ENCODE data around the gene MYO5C. TPM values are rescaled to one million over a fixed set of nuclear protein-coding genes. Genes with fewer than 3 reads are reported as not detected.

MYO5C gene
- total and polyA plus RNA-seq, 10 of the 15 experiments (the other 5 are each of a cell fraction or from before 2014, with no cell fraction given) = 0.29 to 1.3 (median 0.75) TPM

GRCh38 chr15:52225230-52225629, 70.4 kb downstream of the MYO5C start:
- no peak overlapping the region for H3K27ac ChIP-seq (ENCODE audit: control insufficient read depth, insufficient read depth)
- H4K20me1 ChIP-seq (ENCODE audit: control insufficient read depth, insufficient read depth) = no peaks in the 10 kb centered on the region
- ATAC-seq (no peak), DNase-seq (ENCODE audit: low read depth, low spot score) (no peak), FAIRE-seq (no peak)
- no TSS peak for BruUV-seq (replicated peaks)
- H3K4me2 ChIP-seq (ENCODE audit: control insufficient read depth, insufficient read depth) = no peak overlapping the region
- H3K9me3 ChIP-seq (replicated peaks; ENCODE audit: control insufficient read depth, insufficient read depth, low read length) = no peaks in the 10 kb centered on the region
- no peak for TF ChIP-seq TBL1XR1 (IDR thresholded peaks at IDR 0.05; ENCODE audit: low read depth, low read length)
- no peak for TF ChIP-seq IKZF2 (IDR thresholded peaks at IDR 0.05)
- TF ChIP-seq SMAD1 (IDR thresholded peaks at IDR 0.05; ENCODE audit: low read depth, partially characterized antibody) = no peak
- no peak for TF ChIP-seq MEF2A (IDR thresholded peaks at IDR 0.05; ENCODE audit: insufficient read depth, low read depth, low read length)
- no peak for TF ChIP-seq ATF2 (IDR thresholded peaks at IDR 0.05; ENCODE audit: low read length)
- TF ChIP-seq SPI1 (IDR thresholded peaks at IDR 0.05; ENCODE audit: borderline replicate concordance, insufficient read depth, low read depth, low read length) = 0 out of 2 replicates have a peak, but pooled peaks have one; percentile 6
- intact Hi-C loops (cut with micrococcal nuclease; ENCODE audit: unreplicated experiment) = no loop called here
- no peak overlapping the region for H3K9ac ChIP-seq (ENCODE audit: control insufficient read depth, insufficient read depth, low read length)
- CTCF ChIA-PET = interaction anchor here (0.6 to 13.5 kb wide), 19 partner anchors 8 to 497 kb away, joined by 3 to 235 read pairs (median 5); partner anchors contain the start of gene GNB5
- no peaks in the 10 kb centered on the region for H3K27me3 ChIP-seq (replicated peaks in 1 of 2; ENCODE audit: control insufficient read depth in 2 of 2, insufficient read depth in 2 of 2, low read length in 1 of 2)
- no peak overlapping the region for H3K4me3 ChIP-seq
- H3K36me3 ChIP-seq (ENCODE audit: control insufficient read depth in 2 of 2, insufficient read depth in 2 of 2, low read length in 1 of 2) = no peaks in the 10 kb centered on the region
- H2AFZ ChIP-seq (ENCODE audit: control insufficient read depth, low read depth, low read length) = no peak overlapping the region
- RAD21 ChIA-PET (ENCODE audit: unreplicated experiment) = interaction anchor here (0.9 to 5.7 kb wide), 8 partner anchors 8 to 41 kb away, joined by 3 to 43 read pairs (median 9); no protein-coding TSS in a partner anchor
- in situ Hi-C loops (cut with MboI) = loop anchor here (5.0 kb wide), 1 partner anchor 248 kb away; no protein-coding TSS in a partner anchor
- POLR2A ChIA-PET = interaction anchor here (0.6 to 1.1 kb wide), 2 partner anchors 156 to 337 kb away, joined by 3 read pairs; no protein-coding TSS in a partner anchor
- peaks cover 41% of the 10 kb centered on the region for H3K4me1 ChIP-seq (ENCODE audit: control insufficient read depth, insufficient read depth, low read length)
- SMC1A ChIA-PET (ENCODE audit: uncharacterized antibody, unreplicated experiment) = interaction anchor here (0.7 to 8.2 kb wide), 16 partner anchors 7 to 461 kb away, joined by 3 to 93 read pairs (median 4); no protein-coding TSS in a partner anchor
- H3K79me2 ChIP-seq (ENCODE audit: control insufficient read depth, insufficient read depth, low read length) = no peaks in the 10 kb centered on the region
- 74% methylated on average over 8 of the region's 8 CpGs for WGBS (ENCODE audit: insufficient coverage, insufficient replicate concordance, low lambda C conversion rate, missing lambda C conversion rate)

Measured in GM12878 (cell line).